Lung microvascular endothelial cell (primary cell): ENCODE data around the gene PCGF3. TPM values are rescaled to one million over a fixed set of nuclear protein-coding genes. Genes with fewer than 3 reads are reported as not detected.

Source experiments
- DNase-seq, 2 donors: peaks; one replicate each; pipeline versions ENCODE4 v3.0.0 to v3.0.0-alpha.2; 2010; ENCODE audit warnings: low read depth in 2 of 2
- total RNA-seq: library from RNA; depleted of rRNA; stranded (reverse); fragments of >200 nt; gene quantifications from 2 replicates; pipeline ENCODE4 v1.2.1, GENCODE V29; 2014

PCGF3 gene, protein sequence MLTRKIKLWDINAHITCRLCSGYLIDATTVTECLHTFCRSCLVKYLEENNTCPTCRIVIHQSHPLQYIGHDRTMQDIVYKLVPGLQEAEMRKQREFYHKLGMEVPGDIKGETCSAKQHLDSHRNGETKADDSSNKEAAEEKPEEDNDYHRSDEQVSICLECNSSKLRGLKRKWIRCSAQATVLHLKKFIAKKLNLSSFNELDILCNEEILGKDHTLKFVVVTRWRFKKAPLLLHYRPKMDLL
- 30.5 and 47.8 TPM in 2 replicates for total RNA-seq

DNA sequence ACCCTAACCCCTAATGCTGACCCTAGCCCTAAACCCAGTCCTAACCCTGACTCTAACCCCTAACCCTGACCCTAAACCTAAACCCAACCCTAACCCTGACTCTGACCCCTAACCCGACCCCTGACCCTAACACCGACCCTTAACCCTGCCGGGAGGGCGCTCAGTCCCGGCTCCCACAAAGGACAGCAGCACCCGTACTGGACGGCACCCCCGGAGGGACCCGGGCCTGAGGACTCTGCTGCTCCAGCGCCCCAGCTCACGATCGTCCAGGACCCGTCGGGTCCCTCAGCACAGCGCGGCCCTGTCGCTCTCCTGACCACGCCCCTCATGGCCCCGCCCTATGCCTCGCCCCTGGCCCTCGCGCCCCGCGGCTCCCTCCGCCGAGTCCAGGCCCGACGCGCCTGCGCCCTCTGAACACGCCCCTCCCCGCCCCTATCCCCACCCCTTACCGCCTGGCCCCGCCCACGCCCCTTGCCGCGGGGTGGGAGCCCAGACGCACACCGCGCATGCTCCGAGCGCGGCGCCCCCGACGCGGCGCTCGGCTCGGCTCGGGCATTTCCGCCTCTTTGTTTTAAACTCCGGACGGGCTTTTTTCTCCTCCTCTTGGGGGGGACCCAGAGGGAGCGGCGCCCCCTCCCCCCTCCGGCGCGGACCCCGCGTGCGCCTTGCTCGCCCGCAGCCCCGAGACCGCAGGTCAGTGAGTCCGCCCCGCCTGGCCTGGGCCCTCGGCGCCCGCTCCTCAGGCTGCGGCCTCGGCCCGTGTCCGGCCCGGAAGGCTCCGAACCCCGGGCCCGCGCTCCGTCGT is at the start of gene PCGF3:
Gene PCGF3, plus strand, starts transcription at position 555 of the 805 bp plus-strand sequence. CDS start 27,849 bp downstream, outside the sequence.
- DNase-seq: peak; percentile 97 to 99

- DNase-seq: no peak
Measured at GRCh38 chr4:656436-657337, 48.9 kb upstream of the PCGF3 start.

DNA sequence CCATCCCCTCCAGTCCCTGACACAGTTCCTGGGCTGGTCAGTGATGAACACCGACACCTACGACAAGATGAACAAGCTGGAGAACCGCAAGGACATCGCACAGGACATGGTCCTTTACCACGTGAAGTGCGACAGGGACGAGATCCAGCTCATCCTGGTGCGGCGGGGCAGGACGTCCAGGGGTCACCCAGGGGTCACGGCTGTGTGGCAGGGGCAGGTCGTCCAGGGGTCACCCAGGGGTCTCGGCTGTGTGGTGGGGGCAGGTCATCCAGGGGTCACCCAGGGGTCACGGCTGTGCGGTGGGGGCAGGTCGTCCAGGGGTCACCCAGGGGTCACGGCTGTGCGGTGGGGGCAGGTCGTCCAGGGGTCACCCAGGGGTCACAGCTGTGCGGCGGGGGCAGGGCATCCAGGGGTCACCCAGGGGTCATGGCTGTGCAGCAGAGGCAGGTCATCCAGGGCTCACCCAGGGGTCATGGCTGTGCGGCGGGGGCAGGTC is 48.2 kb upstream of the PCGF3 start:
- no peak for DNase-seq

- DNase-seq: no peak
Measured at GRCh38 chr4:657834-658667, 47.6 kb upstream of the PCGF3 start.

- DNase-seq: no peak
Measured at GRCh38 chr4:658681-659667, 46.7 kb upstream of the PCGF3 start.

GRCh38 chr4:659851-660250 is 45.8 kb upstream of the PCGF3 start:
- no peak for DNase-seq

- DNase-seq: no peak
Measured at GRCh38 chr4:660401-660800, 45.2 kb upstream of the PCGF3 start.

- DNase-seq: no peak
Measured at GRCh38 chr4:661231-661630, 44.4 kb upstream of the PCGF3 start.

DNA sequence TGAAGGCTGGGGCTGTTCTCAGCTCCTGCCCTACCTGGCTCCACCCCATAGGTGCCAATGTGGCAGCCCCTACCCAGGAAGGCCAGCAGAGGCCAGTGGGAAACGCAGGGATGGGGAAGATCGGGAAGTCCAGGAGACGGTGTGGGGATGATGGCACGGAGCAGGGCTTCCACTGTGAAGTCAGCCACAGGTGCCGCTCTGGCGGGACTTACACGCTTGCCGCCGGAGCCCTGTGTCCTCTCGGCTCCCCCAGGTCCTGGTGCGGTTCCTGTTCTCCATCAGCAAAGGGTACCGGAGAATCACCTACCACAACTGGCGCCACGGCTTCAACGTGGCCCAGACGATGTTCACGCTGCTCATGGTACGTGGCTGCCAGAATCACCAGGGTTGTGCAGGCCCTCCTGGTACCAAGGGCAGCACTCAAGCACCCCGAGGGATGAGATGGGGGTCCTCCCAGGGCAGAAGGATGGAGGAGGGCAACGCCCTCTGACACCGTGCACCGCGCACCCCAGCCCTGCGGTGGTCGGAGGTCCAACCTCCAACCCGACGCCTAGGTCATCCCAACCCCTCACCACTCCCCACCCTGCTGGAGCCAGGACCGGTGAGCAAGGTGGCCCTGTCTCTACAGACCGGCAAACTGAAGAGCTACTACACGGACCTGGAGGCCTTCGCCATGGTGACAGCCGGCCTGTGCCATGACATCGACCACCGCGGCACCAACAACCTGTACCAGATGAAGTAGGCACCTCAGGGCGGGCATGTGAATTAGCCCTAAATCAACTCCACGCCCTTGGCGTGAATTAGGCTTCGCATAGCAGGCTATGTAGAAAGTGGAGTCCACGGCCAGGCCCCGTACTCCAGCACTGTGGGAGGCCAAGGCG is 43.5 kb upstream of the PCGF3 start:
- DNase-seq: no peak

DNA sequence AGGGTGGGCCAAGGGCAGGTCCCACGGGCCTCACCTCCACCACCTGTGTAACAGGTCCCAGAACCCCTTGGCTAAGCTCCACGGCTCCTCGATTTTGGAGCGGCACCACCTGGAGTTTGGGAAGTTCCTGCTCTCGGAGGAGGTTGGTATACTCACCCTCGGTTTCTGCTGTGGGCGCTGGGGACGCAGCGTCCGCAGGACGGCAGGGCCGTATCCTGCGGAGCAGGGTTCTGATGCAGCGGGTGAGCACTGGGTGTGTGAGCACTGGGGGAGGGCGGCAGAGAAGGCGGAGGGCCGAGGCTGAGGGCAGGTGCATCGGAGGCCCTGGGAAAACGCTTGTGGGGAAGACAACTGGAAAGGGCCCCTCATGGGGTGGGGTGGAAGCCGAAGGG is 42.6 kb upstream of the PCGF3 start:
- no peak for DNase-seq

- no peak for DNase-seq
Measured at GRCh38 chr4:663438-664428, 41.9 kb upstream of the PCGF3 start.

DNA sequence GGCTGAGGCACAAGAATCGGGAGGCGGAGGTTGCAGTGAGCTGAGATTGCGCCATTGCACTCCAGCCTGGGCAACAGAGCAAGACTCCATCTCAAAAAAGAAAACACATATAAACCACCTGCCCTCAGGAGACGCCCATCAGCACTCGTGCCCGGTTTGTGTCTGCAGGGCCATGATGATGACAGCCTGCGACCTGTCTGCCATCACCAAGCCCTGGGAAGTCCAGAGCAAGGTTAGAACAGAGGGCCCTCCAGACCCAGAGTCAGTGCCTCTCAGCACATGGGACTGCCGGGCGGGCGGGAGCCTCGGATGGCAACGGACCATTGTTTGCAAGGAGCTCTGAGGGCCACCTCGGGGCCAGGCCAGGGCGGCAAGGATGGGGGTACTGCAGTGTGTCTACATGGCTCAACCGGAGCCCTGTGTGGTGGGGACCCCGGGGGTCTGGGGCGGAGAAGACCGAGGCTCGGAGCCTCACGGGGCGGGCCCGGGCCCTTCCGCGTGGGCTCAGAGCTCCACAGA is 40.9 kb upstream of the PCGF3 start:
- no peak for DNase-seq

DNA sequence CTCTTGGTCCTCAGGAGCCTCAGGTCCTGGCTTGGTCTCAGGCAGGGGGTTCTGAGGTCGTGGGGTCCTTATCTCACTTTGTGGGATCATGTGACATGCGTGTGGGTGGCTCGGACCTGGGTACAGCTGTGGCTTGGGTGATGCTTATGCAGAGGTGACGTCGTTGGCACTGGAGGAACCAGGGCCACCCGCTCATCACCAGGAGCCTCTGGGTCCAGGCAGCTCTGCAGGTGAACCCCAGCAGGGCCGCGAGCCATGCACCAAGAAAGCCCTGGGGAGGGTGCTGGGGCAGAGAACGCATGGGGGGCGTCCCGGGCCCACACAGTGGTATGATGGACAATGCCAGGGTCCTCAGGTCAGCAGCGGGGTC is 40.3 kb upstream of the PCGF3 start:
- no peak for DNase-seq

GRCh38 chr4:665751-666435 is 39.7 kb upstream of the PCGF3 start:
- no peak for DNase-seq

- DNase-seq: no peak
Measured at GRCh38 chr4:666436-666810, 39.2 kb upstream of the PCGF3 start.

DNA sequence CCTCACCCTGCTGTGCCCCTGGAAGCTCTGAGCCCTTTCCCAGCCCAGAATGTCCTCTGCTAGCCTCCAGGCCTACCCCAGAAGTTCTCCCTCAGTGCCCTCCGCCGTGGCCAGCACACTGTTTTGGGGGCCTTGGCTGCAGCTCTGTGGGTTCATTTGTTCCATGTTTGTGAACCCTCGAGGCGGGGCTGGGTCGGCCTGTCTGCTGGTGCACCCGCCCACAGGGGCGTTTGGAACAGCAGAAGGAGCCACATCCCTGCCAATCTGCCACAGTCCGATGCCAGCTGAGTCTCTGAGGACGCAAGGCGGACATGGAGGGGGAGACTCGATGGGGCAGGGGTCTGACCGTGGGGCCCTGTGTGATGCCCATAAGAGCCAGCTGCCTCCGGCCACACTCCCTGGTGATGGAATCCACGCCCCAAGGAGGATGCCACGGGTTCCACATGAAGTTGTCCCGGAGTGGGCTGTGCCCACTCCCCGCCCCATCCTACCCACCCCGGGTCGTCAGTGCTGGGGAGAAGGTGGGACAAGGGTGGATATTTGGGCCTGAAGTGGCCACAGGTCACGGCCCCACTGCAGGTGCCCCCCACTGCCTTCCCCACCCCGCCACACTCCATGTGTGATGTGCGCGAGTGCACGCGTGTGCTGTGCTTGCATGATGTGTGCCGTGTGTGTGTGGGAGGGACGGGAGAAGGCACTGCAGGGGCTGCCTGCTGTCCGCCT is 38.6 kb upstream of the PCGF3 start:
- no peak for DNase-seq
